Bronchial epithelial cell (primary cell): ENCODE data around the gene PPP6R3. TPM values are rescaled to one million over a fixed set of nuclear protein-coding genes. Genes with fewer than 3 reads are reported as not detected.

ENCODE experiments used
- DNase-seq: peaks from one replicate; pipeline ENCODE4 v3.0.0-alpha.2; 2010; ENCODE audit warnings: low read depth
- FAIRE-seq: peaks from 2 replicates; lab custom pipeline; 2011; peaks lifted over from hg19 to GRCh38; lab: Jason Lieb, UNC
- H3K27me3 ChIP-seq: 2 replicates; pipeline ENCODE4 v1.5.1; 2011; ENCODE audit warnings: low read length; ENCODE audit not compliant: control insufficient read depth, insufficient read depth
- H3K36me3 ChIP-seq: 2 replicates; pipeline ENCODE4 v1.5.1; 2011; ENCODE audit warnings: low read length; ENCODE audit not compliant: control insufficient read depth, insufficient read depth
- H3K4me3 ChIP-seq: 2 replicates; pipeline ENCODE4 v1.5.1; 2011; ENCODE audit warnings: mild to moderate bottlenecking, low read depth, low read length, control low read depth
- CTCF ChIP-seq: IDR thresholded peaks from 2 replicates; pipeline ENCODE4 v1.5.1; 2011; ENCODE audit warnings: mild to moderate bottlenecking, moderate library complexity, low read length, control low read depth, inconsistent platforms; ENCODE audit not compliant: insufficient read depth, severe bottlenecking
- total RNA-seq: library from RNA; depleted of rRNA; stranded (reverse); fragments of >200 nt; gene quantifications from 2 replicates; pipeline ENCODE4 v1.2.1, GENCODE V29; 2014

Gene PPP6R3
- total RNA-seq, 1 donor from 2014 or later = 93.5 TPM

GRCh38 chr11:68655406-68655805, 194.9 kb downstream of the PPP6R3 start:
- FAIRE-seq = no peak
- DNase-seq = no peak
- peaks cover 2% of the 10 kb centered on the region for H3K27me3 ChIP-seq
- H3K4me3 ChIP-seq = no peak overlapping the region
- no peaks in the 10 kb centered on the region for H3K36me3 ChIP-seq
- TF ChIP-seq CTCF = no peak

- no peak for TF ChIP-seq CTCF
- DNase-seq (no peak), FAIRE-seq (no peak)
- Histone ChIP-seq H3K4me3 (no peak overlapping the region), H3K36me3 (no peaks in the 10 kb centered on the region), H3K27me3 (peaks cover 2% of the 10 kb centered on the region)
These were observed 195.3 kb downstream of the PPP6R3 start for GRCh38 chr11:68655806-68656205.

- Histone ChIP-seq H3K4me3 (no peak overlapping the region), H3K27me3 (peaks cover 2% of the 10 kb centered on the region), H3K36me3 (no peaks in the 10 kb centered on the region)
- no peak for FAIRE-seq
- no peak for DNase-seq
- TF ChIP-seq CTCF = no peak
These were observed 196.6 kb downstream of the PPP6R3 start for GRCh38 chr11:68657021-68657780.

DNA sequence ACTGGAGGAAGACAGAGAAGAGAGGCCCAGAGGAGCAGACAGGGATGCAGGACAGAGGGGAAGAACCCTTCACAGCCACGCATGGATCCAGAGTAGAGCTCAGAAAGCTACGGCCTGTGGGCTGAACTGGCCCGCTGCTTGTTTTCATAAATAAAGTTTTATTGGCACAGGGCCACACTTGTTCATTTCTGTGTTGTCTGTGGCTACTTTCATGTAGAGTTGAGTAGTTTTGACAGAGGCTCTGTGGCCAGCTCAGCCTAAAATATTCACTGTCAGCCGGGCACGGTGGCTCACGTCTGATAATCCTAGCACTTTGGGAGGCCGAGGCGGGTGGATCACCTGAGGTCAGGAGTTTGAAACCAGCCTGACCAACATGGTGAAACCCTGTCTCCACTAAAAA, 197.5 kb downstream of the PPP6R3 start:
- no peak for TF ChIP-seq CTCF
- Histone ChIP-seq H3K27me3 (peaks cover 2% of the 10 kb centered on the region), H3K36me3 (no peaks in the 10 kb centered on the region), H3K4me3 (no peak overlapping the region)
- FAIRE-seq = no peak
- DNase-seq = no peak

DNA sequence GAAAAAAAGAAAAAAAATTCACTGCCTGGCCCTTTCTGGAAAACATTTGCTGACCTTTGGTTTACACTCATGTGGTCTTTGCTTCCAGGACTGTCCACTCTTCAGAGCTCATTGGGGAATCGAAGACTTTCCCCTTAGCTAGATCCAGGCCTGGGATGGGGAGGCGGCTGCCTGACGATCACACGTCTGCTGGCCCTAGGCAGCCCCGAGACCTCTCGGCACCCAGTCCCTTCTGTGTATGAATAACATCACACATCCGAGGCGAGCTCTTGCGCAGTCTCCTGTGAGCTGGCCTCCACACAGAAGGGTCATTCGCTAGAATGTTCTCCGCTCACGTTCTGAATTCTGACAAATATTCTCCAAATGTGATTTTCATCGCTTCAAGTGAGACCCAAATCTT, 198.1 kb downstream of the PPP6R3 start:
- peaks cover 2% of the 10 kb centered on the region for H3K27me3 ChIP-seq
- DNase-seq = no peak

More for the DNA sequence above, 198.1 kb downstream of the PPP6R3 start:
- no peak for FAIRE-seq
- no peak overlapping the region for H3K4me3 ChIP-seq
- TF ChIP-seq CTCF = no peak
- no peaks in the 10 kb centered on the region for H3K36me3 ChIP-seq
